Measurements from ENCODE around the gene FER.

DNA sequence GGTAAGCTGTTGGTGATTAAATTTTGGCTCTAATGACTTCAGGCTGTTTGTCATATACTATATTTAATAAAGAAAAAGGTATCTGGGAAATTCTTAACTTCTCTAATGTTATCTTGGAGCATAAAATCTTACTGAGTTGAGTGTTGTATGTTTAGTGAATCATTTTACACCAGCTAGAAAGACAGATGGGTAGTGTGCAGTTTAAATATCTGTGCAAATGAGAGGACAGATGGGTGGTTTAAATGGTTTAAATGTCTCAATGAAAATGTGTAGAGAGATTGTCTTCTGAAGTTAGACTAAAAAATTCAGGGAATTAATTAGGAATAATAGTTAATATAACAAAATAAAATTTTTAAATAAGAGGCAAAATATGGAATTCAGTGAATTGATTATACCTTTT, 114.5 kb downstream of the FER start:
- TF ChIP-seq CTCF (conservative IDR thresholded peaks at IDR 0.05; ENCODE audit: low read depth, low read length) (no peak), EZH2 (IDR thresholded peaks at IDR 0.05; ENCODE audit: borderline replicate concordance, low read depth, low read length, poor library complexity, severe bottlenecking) (no peak)

Measured in A673 (cell line).